ENCODE measurements around the gene FBXL22. TPM values are rescaled to one million over a fixed set of nuclear protein-coding genes. Genes with fewer than 3 reads are reported as not detected.

FBXL22 gene
- total RNA-seq, 4 donors from 2014 or later: 0.56 to 2.8 (median 0.60) TPM; not detected in 1

- no peak for DNase-seq (ENCODE audit: low spot score)
- TF ChIP-seq, protein P1, sequence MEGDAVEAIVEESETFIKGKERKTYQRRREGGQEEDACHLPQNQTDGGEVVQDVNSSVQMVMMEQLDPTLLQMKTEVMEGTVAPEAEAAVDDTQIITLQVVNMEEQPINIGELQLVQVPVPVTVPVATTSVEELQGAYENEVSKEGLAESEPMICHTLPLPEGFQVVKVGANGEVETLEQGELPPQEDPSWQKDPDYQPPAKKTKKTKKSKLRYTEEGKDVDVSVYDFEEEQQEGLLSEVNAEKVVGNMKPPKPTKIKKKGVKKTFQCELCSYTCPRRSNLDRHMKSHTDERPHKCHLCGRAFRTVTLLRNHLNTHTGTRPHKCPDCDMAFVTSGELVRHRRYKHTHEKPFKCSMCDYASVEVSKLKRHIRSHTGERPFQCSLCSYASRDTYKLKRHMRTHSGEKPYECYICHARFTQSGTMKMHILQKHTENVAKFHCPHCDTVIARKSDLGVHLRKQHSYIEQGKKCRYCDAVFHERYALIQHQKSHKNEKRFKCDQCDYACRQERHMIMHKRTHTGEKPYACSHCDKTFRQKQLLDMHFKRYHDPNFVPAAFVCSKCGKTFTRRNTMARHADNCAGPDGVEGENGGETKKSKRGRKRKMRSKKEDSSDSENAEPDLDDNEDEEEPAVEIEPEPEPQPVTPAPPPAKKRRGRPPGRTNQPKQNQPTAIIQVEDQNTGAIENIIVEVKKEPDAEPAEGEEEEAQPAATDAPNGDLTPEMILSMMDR (IDR thresholded peaks at IDR 0.05): no peak
- peak; percentile 29 for ATAC-seq (ENCODE audit: low FRiP score)
Observed at GRCh38 chr15:63599401-63600000, 2.3 kb downstream of the FBXL22 start.

DNA sequence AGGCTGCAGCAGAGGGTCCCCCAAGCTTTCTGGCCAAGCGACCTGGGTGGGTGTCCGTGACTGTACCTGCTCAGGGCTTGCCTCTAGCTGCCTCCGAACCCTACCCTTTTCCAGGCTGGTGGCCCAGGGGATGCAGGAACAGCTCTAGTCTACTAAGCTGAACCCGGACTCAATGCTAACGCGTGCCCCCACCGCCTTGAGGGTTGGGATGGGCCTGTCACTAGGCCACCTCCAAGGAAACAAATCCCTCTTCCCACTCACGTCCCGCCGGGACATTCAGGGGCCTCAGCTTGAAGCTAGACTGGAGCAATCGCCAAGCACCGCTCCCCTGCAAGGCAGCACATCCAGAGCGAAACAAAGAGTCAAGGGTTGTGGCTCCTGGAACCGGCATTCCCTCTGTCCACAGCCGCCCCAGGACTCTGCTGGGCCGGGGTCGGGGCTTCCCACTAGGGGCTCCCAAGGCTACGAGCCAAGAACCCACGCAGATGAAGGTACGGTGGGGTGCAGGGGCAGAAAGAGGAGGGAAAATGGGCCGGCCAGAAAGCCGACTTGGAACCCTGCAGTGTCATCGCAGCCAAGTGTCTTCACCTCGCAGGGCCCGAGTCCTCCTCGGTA is 2.9 kb downstream of the FBXL22 start:
- ATAC-seq (ENCODE audit: low FRiP score) (peak; percentile 7), DNase-seq (ENCODE audit: low spot score) (no peak)
- TF ChIP-seq, protein P1 (IDR thresholded peaks at IDR 0.05): no peak

GRCh38 chr15:63600616-63601025 is 3.4 kb downstream of the FBXL22 start:
- DNase-seq (ENCODE audit: low spot score) (no peak), ATAC-seq (ENCODE audit: low FRiP score) (peak; percentile 92)
- TF ChIP-seq, protein P1 (IDR thresholded peaks at IDR 0.05): no peak

DNA sequence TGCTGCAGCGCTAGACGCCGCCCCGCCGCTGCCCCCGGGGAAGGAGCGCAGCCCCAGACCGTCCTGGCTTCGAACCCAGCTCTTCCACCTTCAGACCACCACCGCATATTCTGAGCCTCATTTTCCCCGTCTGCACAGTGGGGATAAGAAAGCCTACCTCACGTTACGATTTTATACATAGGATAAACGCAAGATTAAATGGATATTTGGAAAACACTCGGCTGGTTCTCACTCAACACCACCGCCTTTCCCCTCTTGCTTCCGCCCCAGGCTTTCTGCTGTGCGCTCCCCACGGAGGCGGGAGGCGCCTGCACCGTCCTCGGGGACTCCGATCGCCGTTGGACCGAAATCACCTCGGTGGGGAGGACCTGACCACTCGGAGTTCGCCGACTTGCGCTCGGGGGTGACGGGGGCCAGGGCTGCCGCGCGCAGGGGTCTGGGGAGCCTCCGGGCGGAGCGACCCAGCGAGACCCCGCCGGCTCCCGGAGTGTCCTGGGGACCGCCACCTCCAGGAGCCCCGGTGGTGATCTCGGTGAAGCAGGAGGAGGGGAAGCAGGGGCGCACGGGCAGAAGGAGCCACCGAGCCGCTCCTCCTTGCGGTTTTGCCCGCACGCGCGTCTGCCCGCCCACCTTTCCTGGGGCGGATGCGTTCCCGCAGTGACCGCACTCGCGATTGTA is 4.0 kb downstream of the FBXL22 start:
- TF ChIP-seq, protein P1 (IDR thresholded peaks at IDR 0.05): no peak
- DNase-seq (ENCODE audit: low spot score) (no peak), ATAC-seq (ENCODE audit: low FRiP score) (peak; percentile 8)

DNA sequence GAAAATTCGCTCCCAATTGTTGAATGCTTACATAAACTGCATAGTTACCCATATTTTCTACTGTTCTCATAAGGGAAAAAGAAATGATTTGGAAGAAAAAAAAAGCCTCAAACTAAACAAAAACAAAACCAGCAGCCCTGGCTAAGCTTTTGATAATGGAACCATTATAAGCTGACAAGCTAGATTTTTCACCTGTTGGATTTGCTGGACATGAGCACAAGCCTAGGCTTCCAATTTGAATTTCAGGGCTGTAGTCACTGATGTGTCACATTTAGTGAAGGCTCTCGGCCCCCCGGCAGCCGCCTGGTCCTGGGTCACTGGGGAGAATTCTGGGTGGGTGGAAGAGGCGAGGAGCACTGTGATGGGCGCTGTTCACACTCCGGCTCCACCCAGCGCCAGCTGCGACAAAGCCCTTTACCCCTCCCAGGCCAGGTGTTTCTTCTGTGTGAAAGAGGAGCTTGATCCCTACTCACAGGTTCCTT is 4.6 kb downstream of the FBXL22 start:
- DNase-seq (ENCODE audit: low spot score): no peak
- no peak for ATAC-seq (ENCODE audit: low FRiP score)
- TF ChIP-seq, protein P1 (IDR thresholded peaks at IDR 0.05): no peak

DNA sequence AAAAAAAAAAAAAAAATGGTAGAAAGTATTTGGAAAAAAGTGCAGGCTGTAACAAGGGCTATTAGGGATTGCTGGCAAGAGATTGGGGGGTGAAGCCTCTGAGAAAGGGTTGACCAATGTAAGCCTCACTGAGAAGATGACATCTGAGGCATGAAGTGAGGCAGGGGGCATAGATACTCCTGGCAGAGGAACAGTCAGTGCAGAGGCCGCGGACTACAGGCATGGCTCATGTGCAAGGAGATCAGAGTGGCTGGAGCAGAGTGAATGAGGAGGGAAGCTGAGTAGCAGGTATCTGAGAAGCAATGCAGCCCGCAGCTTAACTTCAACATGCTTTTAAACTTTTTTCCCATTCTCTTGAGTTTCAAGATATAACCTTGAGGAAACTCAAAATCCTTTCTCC is 5.4 kb downstream of the FBXL22 start:
- TF ChIP-seq, protein P1 (IDR thresholded peaks at IDR 0.05): no peak
- DNase-seq (ENCODE audit: low spot score): no peak
- ATAC-seq (ENCODE audit: low FRiP score): no peak

All from omental fat pad (tissue), 4 donors.